H1 (cell line): ENCODE measurements around the gene NHEJ1. TPM values are rescaled to one million over a fixed set of nuclear protein-coding genes. Genes with fewer than 3 reads are reported as not detected.

Experiments
- CBX5 ChIP-seq: fragments of 300-800, 300-1000 bp; sonication (generic); IDR thresholded peaks from 2 replicates; pipeline ENCODE4 v1.7.1; 2016; ENCODE audit warnings: antibody characterized with exemption, low read length, low read depth
- CHD7 ChIP-seq: fragments of 300-600 bp; sonication (generic); IDR thresholded peaks from 2 replicates; pipeline ENCODE4 v1.7.1; 2012; ENCODE audit warnings: low read length, moderate library complexity, mild to moderate bottlenecking, inconsistent platforms; ENCODE audit not compliant: insufficient replicate concordance
- GTF2F1 ChIP-seq: IDR thresholded peaks from 2 replicates; pipeline ENCODE4 v1.6.1; 2012; ENCODE audit warnings: low read depth, low read length, improper control_type of control experiment, borderline replicate concordance
- HDAC2 ChIP-seq, 2 experiments: fragments of 300-600 bp in 1 of 2; sonication (generic) in 1 of 2; IDR thresholded peaks; 2 replicates each; pipeline ENCODE4 v1.6.1; 2011 to 2012; ENCODE audit warnings: low read depth in 2 of 2, low read length in 2 of 2, mild to moderate bottlenecking in 2 of 2, moderate library complexity in 2 of 2, borderline replicate concordance in 1 of 2, inconsistent platforms in 1 of 2
- JUN ChIP-seq: IDR thresholded peaks from 2 replicates; pipeline ENCODE4 v1.6.1; 2011; ENCODE audit warnings: low read depth, mild to moderate bottlenecking, improper control_type of control experiment, low read length
- KDM4A ChIP-seq: IDR thresholded peaks from one replicate; pipeline ENCODE4 v1.7.1; 2012; ENCODE audit warnings: low read depth, mild to moderate bottlenecking, moderate library complexity, low read length, inconsistent platforms; ENCODE audit not compliant: severe bottlenecking
- POLR2A ChIP-seq, 2 experiments: IDR thresholded peaks; 1 replicate in 1 of 2; 2 replicates in 1 of 2; pipeline ENCODE4 v1.6.1; 2011; ENCODE audit warnings: low read depth in 2 of 2, low read length in 2 of 2, mild to moderate bottlenecking in 2 of 2; ENCODE audit errors: control extremely low read depth in 1 of 2
- SAP30 ChIP-seq: fragments of 300-600 bp; sonication (generic); IDR thresholded peaks from 2 replicates; pipeline ENCODE4 v1.7.1; 2012; ENCODE audit warnings: low read length, moderate library complexity, mild to moderate bottlenecking, inconsistent platforms; ENCODE audit not compliant: insufficient read depth, insufficient replicate concordance
- polyA plus RNA-seq, 7 experiments: library from polyadenylated mRNA; depleted of rRNA in 3 of 7; stranded (reverse) in 5 of 7; unstranded in 2 of 7; fragments of >200 nt in 5 of 7; fragments of 200-250 nt in 2 of 7; gene quantifications; 1 replicate in 5 of 7; 2 replicates in 1 of 7; 4 replicates in 1 of 7; pipeline versions ENCODE4 v1.2.1 to v1.2.3, GENCODE V29; 2011 to 2013; ENCODE audit warnings: missing spikeins in 2 of 7, mixed read lengths in 2 of 7
- total RNA-seq: library from RNA; stranded (reverse); fragmentation: NEBNext Ultra II Directional; extraction: Animal tissue kit (Norgen Biotek cat#: 25700); gene quantifications from 2 replicates; pipeline ENCODE4 v1.2.1, GENCODE V29; 2021

NHEJ1 gene
- total and polyA plus RNA-seq, 2 of the 8 experiments (the other 6 are each of a cell fraction or from before 2014, with no cell fraction given): 22.7 to 24.1 TPM

- no peak for TF ChIP-seq CHD7
- peak in 1 of 2 experiments; percentile 31; a peak in 1 of 3 replicates for TF ChIP-seq POLR2A (IDR thresholded peaks at IDR 0.05; ENCODE audit: control extremely low read depth in 1 of 2, low read depth in 2 of 2, low read length in 2 of 2)
- TF ChIP-seq CBX5: no peak
- TF ChIP-seq SAP30: peak; percentile 75
- TF ChIP-seq GTF2F1: 0 out of 2 replicates have a peak, but pooled peaks have one; percentile 26
- peak; percentile 85 for TF ChIP-seq KDM4A
- no peak for TF ChIP-seq HDAC2 (IDR thresholded peaks at IDR 0.05; ENCODE audit: borderline replicate concordance in 1 of 2, low read depth in 2 of 2, low read length in 2 of 2)
- no peak for TF ChIP-seq JUN
Measured at GRCh38 chr2:219177552-219178376, 17.1 kb upstream of the NHEJ1 start, which contains the start of gene RETREG2 (continued).
